ENCODE results near the gene MSX2. TPM values are rescaled to one million over a fixed set of nuclear protein-coding genes. Genes with fewer than 3 reads are reported as not detected.

The MSX2 gene
- total RNA-seq, 1 experiment from 2014 or later = not detected

DNA sequence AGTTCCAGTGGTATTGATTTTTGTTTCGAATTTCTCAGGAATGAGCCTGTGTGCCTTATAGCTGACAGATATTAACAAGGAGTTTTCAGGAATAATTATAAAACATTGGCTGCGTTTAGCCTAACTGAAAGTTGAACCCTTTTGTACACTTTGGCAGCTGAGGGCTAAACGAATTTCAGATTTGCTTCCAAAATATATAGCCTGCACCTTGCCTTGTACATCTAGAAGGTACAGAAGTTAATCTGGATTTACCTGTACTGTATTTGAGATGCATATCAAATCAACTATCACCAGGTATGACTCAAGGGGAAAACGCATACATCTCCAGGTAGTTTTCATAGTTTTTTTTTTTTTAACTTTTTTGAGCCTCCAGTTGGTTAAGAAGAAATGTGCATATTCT is 1.9 kb upstream of the MSX2 start:
- H3K4me1 ChIP-seq (ENCODE audit: insufficient read depth, low read length, poor library complexity, severe bottlenecking) = no peaks in the 10 kb centered on the region
- no peak overlapping the region for H3K27ac ChIP-seq (ENCODE audit: low read depth, low read length, poor library complexity, severe bottlenecking)
- TF ChIP-seq, protein P1, sequence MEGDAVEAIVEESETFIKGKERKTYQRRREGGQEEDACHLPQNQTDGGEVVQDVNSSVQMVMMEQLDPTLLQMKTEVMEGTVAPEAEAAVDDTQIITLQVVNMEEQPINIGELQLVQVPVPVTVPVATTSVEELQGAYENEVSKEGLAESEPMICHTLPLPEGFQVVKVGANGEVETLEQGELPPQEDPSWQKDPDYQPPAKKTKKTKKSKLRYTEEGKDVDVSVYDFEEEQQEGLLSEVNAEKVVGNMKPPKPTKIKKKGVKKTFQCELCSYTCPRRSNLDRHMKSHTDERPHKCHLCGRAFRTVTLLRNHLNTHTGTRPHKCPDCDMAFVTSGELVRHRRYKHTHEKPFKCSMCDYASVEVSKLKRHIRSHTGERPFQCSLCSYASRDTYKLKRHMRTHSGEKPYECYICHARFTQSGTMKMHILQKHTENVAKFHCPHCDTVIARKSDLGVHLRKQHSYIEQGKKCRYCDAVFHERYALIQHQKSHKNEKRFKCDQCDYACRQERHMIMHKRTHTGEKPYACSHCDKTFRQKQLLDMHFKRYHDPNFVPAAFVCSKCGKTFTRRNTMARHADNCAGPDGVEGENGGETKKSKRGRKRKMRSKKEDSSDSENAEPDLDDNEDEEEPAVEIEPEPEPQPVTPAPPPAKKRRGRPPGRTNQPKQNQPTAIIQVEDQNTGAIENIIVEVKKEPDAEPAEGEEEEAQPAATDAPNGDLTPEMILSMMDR (conservative IDR thresholded peaks at IDR 0.05; ENCODE audit: low read depth, low read length) = no peak
- no peak for TF ChIP-seq EZH2 (IDR thresholded peaks at IDR 0.05; ENCODE audit: borderline replicate concordance, low read depth, low read length, poor library complexity, severe bottlenecking)
- DNase-seq (ENCODE audit: low spot score) = no peak
- CTCF ChIA-PET = no interaction called here
- no TSS peak for BruUV-seq (replicated peaks)
- intact Hi-C loops (cut with micrococcal nuclease; ENCODE audit: unreplicated experiment) = no loop called here
- H3K4me3 ChIP-seq (ENCODE audit: low read depth, low read length, poor library complexity, severe bottlenecking) = no peak overlapping the region
- no peaks in the 10 kb centered on the region for H3K36me3 ChIP-seq (ENCODE audit: insufficient read depth, low read length, poor library complexity, severe bottlenecking)
- H3K27me3 ChIP-seq (replicated peaks; ENCODE audit: insufficient read depth, low read depth, low read length, poor library complexity) = peaks cover 99% of the 10 kb centered on the region
- POLR2A ChIA-PET (ENCODE audit: low non-redundant PET) = no interaction called here
- no peaks in the 10 kb centered on the region for H3K9me3 ChIP-seq (ENCODE audit: low read depth, low read length, poor library complexity, severe bottlenecking)

DNA sequence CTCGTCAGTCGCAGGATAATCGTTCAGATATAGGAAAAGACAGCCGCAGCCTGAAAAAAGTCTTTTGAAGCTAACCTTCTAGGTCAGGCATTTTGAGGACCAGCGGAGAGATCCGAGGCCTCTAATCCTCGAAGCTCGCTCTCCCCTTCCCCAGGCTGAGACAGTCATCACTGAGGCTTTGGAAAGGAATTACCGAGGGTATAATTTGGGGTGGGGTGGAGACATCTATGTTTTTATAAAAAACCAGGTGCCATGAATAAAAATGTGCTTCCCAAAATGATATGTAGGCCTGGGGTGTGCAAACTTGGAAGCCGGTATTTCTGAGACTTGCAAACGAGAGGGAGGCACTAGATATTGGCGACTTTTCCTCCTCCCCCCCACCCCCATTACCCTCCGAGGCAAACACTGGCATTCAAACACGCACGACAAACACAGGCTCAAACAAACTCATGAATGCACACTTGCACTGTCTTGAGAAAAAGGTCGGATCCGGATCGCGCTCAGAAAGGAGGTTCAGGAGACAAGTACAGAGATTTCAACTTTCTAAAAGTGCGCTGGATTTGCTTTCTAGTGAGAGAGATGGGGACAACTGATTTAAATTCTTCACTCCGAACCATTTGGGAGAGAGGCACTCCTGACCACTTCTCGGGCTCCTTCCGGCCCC is 935 bp upstream of the MSX2 start:
- ChIA-PET CTCF (no interaction called here), POLR2A (ENCODE audit: low non-redundant PET) (no interaction called here)
- Histone ChIP-seq H3K36me3 (ENCODE audit: insufficient read depth, low read length, poor library complexity, severe bottlenecking) (no peaks in the 10 kb centered on the region), H3K4me1 (ENCODE audit: insufficient read depth, low read length, poor library complexity, severe bottlenecking) (no peaks in the 10 kb centered on the region), H3K4me3 (ENCODE audit: low read depth, low read length, poor library complexity, severe bottlenecking) (no peak overlapping the region), H3K9me3 (ENCODE audit: low read depth, low read length, poor library complexity, severe bottlenecking) (no peaks in the 10 kb centered on the region), H3K27me3 (replicated peaks; ENCODE audit: insufficient read depth, low read depth, low read length, poor library complexity) (peaks cover 99% of the 10 kb centered on the region), H3K27ac (ENCODE audit: low read depth, low read length, poor library complexity, severe bottlenecking) (no peak overlapping the region)
- intact Hi-C loops (cut with micrococcal nuclease; ENCODE audit: unreplicated experiment) = no loop called here
- TF ChIP-seq, protein P1 (conservative IDR thresholded peaks at IDR 0.05; ENCODE audit: low read depth, low read length) = no peak
- TF ChIP-seq EZH2 (IDR thresholded peaks at IDR 0.05; ENCODE audit: borderline replicate concordance, low read depth, low read length, poor library complexity, severe bottlenecking) = no peak
- no TSS peak for BruUV-seq (replicated peaks)
- no peak for DNase-seq (ENCODE audit: low spot score)

DNA sequence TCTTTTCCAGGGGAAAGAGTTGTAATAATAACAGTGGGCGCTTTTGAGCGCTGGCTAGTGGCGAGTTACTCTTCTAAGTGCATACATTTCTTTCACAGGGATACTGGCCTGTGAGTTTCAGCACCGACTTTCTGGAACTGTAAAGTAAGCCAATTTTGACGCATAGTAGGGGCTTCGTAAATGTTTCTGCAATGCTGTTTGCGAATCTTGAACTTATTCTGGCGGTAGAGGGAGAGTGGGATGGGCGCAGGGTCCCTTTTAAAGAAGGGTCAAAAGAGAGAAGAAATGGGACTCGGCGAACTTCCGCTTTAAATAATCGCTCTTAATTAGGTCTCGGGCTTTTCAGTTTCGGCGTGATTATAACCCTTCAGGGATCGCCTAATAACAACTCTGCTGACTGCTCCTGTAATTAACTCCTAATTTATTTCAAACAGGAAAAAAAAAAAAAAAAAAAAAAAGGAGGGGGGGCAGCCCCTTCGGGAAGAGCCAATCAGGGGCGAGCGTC is 351 bp upstream of the MSX2 start:
- Histone ChIP-seq H3K27me3 (replicated peaks; ENCODE audit: insufficient read depth, low read depth, low read length, poor library complexity) (peaks cover 99% of the 10 kb centered on the region), H3K9me3 (ENCODE audit: low read depth, low read length, poor library complexity, severe bottlenecking) (no peaks in the 10 kb centered on the region), H3K4me3 (ENCODE audit: low read depth, low read length, poor library complexity, severe bottlenecking) (peak overlapping the region; percentile 46), H3K27ac (ENCODE audit: low read depth, low read length, poor library complexity, severe bottlenecking) (no peak overlapping the region), H3K4me1 (ENCODE audit: insufficient read depth, low read length, poor library complexity, severe bottlenecking) (no peaks in the 10 kb centered on the region), H3K36me3 (ENCODE audit: insufficient read depth, low read length, poor library complexity, severe bottlenecking) (no peaks in the 10 kb centered on the region)
- DNase-seq (ENCODE audit: low spot score) = no peak
- POLR2A ChIA-PET (ENCODE audit: low non-redundant PET) = no interaction called here
- no TSS peak for BruUV-seq (replicated peaks)
- TF ChIP-seq, protein P1 (conservative IDR thresholded peaks at IDR 0.05; ENCODE audit: low read depth, low read length) = no peak
- TF ChIP-seq EZH2 (IDR thresholded peaks at IDR 0.05; ENCODE audit: borderline replicate concordance, low read depth, low read length, poor library complexity, severe bottlenecking) = peak; percentile 34
- CTCF ChIA-PET = interaction anchor here (0.6 to 0.7 kb wide), 3 partner anchors 36 to 1494 kb away, joined by 4 to 9 read pairs (median 6); no protein-coding TSS in a partner anchor
- intact Hi-C loops (cut with micrococcal nuclease; ENCODE audit: unreplicated experiment) = no loop called here

All from A673 (cell line).